GM10248 (cell line): ENCODE results near the gene ATOH8.

Experiments
- CTCF ChIA-PET: fragments of 300-600 bp; sonication (Branson Sonifier 250); formaldehyde crosslinking; extraction: SDS; loops from one replicate; lab custom pipeline; 2021; ENCODE audit warnings: antibody characterized with exemption; lab: Yijun Ruan, JAX
- POLR2A ChIA-PET: fragments of 350-650 bp; sonication (Branson Sonifier 250); formaldehyde crosslinking; extraction: SDS; loops from one replicate; lab custom pipeline; 2020; ENCODE audit warnings: antibody characterized with exemption; lab: Yijun Ruan, JAX
- DNase-seq: peaks from one replicate; pipeline ENCODE4 v3.0.0; 2012; ENCODE audit errors: extremely low spot score
- TF ChIP-seq, protein P1 (sequence below): IDR thresholded peaks from 2 replicates; pipeline ENCODE4 v1.5.1; 2012; ENCODE audit warnings: mild to moderate bottlenecking, low read depth; ENCODE audit errors: extremely low read depth, missing control alignments, control extremely low read depth

The ATOH8 gene

DNA sequence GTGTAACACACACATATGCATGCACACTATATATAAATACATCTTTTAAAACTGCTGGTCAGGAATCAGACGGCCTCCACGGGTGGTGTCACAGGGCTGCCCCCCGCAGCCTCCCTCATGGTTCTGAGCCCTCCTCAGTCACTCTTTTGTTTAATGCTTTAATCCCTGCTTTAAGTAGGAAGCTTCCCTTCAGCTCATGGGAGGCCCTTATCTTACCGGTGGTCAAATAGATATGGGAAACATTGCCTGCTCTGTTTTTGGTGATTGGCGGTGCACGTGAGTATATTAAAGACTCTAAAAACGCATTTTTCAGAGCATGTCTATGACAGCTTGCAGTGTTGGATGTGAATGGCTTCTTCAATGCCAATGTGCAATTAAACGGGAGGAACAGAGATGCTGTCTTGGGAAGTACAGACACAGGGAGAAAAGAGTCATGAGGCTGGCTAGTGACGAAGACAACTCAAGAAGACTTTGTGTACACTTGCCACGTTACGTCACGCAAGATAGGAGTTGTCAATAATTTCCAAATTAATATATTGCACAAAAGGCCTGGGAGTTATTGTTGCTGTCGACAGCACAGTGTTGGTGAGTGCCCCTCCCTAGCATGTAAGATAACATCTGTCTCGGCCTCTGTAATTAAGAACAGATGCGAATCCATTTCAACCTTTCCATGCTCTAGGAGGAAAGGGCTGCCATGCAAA is 36.3 kb upstream of the ATOH8 start:
- no peak for DNase-seq
- TF ChIP-seq, protein P1, sequence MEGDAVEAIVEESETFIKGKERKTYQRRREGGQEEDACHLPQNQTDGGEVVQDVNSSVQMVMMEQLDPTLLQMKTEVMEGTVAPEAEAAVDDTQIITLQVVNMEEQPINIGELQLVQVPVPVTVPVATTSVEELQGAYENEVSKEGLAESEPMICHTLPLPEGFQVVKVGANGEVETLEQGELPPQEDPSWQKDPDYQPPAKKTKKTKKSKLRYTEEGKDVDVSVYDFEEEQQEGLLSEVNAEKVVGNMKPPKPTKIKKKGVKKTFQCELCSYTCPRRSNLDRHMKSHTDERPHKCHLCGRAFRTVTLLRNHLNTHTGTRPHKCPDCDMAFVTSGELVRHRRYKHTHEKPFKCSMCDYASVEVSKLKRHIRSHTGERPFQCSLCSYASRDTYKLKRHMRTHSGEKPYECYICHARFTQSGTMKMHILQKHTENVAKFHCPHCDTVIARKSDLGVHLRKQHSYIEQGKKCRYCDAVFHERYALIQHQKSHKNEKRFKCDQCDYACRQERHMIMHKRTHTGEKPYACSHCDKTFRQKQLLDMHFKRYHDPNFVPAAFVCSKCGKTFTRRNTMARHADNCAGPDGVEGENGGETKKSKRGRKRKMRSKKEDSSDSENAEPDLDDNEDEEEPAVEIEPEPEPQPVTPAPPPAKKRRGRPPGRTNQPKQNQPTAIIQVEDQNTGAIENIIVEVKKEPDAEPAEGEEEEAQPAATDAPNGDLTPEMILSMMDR: no peak
- ChIA-PET POLR2A (no interaction called here), CTCF (interaction anchor here (1.0 to 7.3 kb wide), 6 partner anchors 8 to 179 kb away, joined by 3 to 73 read pairs (median 5); partner anchors contain the start of gene MAT2A)

GRCh38 chr2:85718009-85718391 is 35.8 kb upstream of the ATOH8 start:
- CTCF ChIA-PET: interaction anchor here (2.4 to 7.3 kb wide), 4 partner anchors 11 to 97 kb away, joined by 7 to 73 read pairs (median 22); no protein-coding TSS in a partner anchor
- TF ChIP-seq, protein P1: no peak
- POLR2A ChIA-PET: no interaction called here
- DNase-seq: no peak

DNA sequence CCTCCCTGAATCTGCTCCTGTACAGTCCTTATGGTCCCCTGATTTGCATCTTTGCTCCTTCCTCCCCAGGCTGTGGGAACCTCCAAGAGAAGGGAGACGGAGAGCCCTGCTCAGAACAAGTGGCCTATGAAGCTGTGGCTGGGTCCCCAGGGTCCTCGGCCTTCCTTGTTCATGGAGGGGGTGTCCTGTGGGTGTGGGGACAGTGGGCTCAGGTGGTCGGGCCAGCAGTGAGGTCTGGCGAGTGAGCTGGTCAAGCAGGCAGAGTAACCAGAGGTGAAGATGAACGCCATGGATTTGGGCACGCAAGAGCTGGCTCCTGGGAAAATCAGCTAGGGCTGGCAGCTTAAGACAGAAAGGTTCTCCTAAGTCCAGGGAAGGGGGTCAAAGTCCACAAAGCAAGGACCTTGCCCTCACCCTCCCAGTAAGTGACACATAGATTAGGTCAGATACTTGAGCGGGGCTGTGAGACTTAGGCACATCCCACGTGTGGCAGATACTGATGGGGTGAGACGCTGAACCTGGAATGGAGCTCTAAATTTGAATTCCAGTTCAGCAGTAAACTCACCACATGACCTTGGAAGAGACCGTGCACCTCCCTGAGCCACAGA is 34.8 kb upstream of the ATOH8 start:
- TF ChIP-seq, protein P1: no peak
- POLR2A ChIA-PET: no interaction called here
- CTCF ChIA-PET: interaction anchor here (2.4 to 7.3 kb wide), 4 partner anchors 10 to 96 kb away, joined by 7 to 73 read pairs (median 22); no protein-coding TSS in a partner anchor
- no peak for DNase-seq

DNA sequence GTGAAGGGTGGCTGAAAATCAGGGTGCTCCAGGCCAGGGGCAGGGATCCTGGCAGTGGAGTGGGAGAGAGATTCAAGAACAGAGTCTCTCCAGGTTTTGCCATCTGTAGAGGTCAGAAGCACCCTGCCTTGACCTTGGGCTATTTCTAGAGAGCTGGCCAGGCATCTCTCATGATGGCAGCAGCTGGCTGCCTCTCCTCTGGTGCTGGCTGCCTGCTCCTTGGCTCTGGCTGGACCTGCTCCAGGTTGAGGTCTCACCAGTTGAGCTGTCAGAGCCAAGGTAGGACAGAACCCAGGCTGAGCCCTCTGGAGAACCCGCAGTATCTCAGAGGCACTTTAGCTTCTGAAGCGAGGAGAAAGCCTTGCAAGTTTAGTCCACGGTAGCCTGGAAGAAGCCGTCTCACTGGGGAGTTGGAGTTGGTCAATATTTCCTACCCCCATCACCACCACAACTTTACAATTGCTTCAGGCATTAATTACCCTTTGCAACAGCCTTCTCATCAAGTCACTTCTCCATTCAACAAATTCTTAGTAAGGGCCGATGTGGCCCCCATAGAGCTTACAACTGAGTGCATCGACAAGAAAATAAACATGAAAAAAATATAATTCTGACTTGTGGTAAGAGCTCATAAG is 34.1 kb upstream of the ATOH8 start:
- DNase-seq: no peak
- TF ChIP-seq, protein P1: no peak
- ChIA-PET POLR2A (no interaction called here), CTCF (interaction anchor here (0.9 to 7.3 kb wide), 6 partner anchors 9 to 95 kb away, joined by 3 to 73 read pairs (median 14); no protein-coding TSS in a partner anchor)

GRCh38 chr2:85720533-85720932 is 33.3 kb upstream of the ATOH8 start:
- POLR2A ChIA-PET: no interaction called here
- CTCF ChIA-PET: interaction anchor here (0.9 to 7.3 kb wide), 5 partner anchors 8 to 94 kb away, joined by 3 to 73 read pairs (median 20); no protein-coding TSS in a partner anchor
- DNase-seq: no peak
- TF ChIP-seq, protein P1: no peak

DNA sequence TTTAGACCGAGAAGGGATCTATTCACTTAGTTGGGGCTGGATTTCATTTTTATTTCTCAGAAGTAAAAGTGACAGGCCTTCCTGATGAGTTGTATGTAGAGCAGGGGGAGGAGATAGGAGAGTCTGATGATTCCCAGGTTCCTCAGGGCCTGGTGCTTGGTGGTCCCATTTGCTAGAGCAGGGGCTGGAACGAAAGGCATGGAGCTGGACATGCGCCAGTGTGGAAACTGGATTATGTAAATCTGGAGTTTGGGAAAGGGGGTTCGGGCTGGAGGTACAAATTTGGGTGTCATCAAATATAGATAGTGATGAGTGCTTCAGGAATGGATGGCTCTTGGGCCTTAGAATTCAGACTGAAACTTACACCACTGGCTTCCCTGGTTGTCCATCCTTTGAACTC is 32.1 kb upstream of the ATOH8 start:
- ChIA-PET CTCF (interaction anchor here (7.3 kb wide), 1 partner anchor 15 kb away, joined by 73 read pairs; no protein-coding TSS in a partner anchor), POLR2A (no interaction called here)
- DNase-seq: no peak
- TF ChIP-seq, protein P1: no peak
